GM21423 (cell line): Measurements from ENCODE around the gene UBAC1.
"Not testable (repeated sequence)": the region's sequence is repeated elsewhere in the genome, so short reads cannot be mapped to it uniquely, and the experiment has no call there.

Experiments used
- ATAC-seq: cut with Tn5 transposase; IDR thresholded peaks from one replicate; pipeline ENCODE4 v1.9.1; 2021; ENCODE audit warnings: mild to moderate bottlenecking, moderate library complexity; ENCODE audit not compliant: unreplicated experiment

The UBAC1 gene

DNA sequence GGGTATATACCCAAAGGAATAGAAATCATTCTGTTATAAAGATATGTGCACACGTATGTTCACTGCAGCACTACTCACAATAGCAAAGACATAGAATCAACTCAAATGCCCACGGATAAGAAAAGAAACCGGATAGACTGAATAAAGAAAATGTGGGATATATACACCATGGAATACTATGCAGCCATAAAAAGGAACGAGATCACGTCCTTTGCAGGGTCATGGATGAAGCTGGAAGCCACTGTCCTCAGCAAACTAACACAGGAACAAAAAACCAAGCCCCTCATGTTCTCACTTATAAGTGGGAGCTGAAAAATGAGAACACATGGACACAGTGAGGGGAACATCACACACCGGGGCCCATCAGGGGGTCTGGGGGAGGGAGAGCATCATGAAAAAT, 17.6 kb downstream of the UBAC1 start:
- ATAC-seq, result not testable (repeated sequence)

DNA sequence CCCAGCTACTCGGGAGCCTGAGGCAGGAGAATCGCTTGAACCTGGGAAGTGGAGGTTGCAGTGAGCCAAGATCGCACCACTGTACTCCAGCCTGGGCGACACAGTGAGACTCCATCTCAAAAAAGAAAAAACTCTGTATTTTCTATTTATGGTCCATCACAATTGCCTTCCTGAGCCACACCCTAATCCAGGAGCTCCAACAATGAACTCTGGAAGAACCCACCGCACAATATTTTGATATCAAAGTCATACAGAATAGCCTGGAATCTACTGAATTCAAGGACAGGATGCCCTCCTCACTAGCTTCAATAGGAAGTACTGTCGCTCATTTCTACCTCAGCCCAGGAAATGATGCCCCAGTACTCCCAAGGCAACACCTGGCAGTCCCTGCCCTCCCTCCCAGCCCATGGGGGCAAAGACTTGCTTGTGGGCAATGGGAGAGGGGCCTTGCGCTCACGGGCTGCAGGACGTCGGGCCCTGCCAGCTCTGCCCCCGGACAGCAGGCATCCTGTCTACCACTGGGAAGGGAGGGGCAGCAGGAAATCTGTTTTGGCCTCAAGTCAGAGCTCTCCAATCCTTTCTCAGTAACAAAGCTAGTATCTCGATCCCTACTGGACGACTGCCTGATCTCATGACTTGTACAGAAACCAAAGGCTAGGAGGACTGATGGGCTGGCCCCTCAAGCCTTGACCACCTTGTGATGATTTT, 19.7 kb downstream of the UBAC1 start:
- no peak for ATAC-seq

DNA sequence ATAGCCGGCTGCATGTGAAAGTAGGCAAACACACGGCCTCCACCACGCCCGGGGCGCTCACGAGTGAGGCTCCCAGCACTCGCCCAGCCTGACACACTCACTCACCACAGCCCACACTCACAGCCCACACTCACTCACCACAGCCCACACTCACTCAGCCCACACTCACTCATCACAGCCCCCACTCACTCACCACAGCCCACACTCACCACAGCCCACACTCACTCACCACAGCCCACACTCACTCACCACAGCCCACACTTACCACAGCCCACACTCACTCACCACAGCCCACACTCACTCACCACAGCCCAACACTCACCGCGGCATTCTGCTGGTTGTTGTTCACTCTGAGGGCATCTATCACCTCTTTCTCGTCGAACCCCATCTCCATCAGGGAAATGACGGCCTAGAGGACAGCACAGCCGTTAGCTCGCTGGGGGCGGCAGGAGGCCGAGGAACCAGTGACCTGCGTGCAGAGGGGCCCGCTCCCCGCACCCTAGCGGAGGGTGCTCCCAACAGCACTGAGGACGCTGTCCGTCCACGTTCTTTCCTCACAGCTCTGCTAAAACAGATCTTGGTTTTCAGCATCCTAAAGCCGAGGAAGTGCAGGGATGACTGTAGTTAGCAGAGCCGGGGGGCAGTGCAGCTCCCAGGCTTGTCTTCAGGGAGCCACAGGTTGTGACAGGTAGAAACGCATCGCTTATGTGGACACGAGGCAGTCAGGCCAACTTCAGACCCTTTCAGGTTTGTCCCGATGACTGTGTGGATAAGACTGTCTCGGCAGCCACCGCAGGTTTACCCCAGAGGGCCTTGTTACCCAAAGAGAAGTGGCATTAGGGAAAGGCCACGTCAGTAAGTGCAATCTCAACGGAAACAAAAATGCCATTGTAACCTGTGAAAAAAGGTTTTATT, 21.6 kb downstream of the UBAC1 start:
- ATAC-seq, result no peak

DNA sequence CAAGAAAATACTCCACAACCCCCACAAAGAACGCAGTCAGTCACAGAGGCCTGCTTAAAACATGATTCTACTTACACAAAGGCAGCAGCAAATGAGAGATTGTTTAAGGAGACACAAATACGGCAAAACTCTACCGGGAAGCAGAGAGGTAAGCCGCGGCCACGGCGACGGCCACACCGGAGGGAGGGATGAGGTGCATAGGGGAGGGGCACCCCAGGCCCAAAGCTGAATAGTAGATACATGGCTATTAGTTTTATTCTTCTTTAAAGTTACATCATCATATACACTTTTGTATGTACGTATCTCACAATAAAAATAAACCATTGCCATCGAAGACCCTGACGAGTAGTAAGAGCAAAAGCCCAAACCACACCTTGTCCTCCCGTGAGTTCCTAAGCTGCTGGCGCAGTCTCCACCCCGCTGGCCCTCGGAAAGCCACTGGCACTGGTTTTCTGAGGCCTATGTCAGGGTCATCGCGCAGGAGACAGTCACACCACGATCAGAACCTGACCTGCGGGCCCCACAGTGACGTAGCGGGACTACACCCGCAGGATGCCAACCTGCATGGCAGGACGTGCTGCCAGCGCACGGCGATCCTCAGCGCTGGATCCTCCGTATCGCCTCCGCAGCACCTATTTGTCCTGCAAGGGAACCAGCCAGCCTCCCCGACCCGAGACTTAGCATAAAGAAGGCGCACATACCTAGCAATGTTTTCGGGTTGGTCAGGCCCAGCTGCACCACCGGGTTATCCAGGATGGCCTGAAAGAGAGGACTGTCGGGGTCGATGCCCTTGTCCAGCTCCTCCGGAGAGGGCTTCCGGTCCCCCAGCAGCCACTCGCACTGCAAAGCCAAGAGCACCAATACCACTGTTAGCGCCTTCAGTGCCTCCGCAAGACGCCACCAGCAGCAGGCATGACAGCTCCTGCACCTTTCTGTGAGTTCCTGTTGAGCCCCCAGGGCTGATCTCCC, 23.4 kb downstream of the UBAC1 start:
- no peak for ATAC-seq

DNA sequence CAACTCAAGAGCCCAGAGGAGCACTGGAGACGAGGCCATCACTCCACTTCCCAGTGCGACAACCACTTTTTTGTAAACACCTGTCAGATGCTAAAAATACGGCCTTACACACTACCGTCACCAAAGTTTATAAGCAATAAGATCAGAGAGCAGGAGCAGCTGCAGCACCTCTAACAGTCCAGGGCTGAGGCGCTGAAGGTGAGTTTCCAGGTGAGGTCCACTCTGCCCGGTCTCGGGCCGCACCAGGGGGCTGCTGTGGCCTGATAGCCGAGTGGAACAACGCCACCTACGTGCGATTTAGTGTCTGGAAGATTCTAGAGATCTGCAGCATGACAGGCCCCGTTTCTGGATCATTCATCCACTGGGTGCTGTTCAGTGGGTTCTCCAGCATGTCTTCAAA, 28.1 kb downstream of the UBAC1 start:
- no peak for ATAC-seq

DNA sequence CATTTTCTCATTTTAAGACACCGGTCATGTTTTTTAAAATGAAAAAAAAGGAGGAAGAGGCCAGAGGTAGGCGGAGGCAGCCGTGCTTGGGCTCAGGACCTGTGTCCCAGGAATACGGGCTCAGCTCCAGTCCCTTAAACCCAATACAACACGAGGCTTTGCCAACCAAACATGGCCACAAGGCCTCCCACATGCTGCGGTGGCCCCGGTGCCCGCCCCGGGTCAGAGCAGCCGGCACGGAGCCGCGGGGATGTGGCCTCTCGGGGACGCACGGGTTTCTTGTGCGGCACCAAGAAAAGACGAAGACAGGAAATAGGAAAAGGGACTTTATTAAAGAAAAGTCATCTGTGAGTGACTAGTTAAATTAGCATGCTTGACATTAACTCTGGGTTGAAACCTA, 28.5 kb downstream of the UBAC1 start:
- ATAC-seq, result no peak

DNA sequence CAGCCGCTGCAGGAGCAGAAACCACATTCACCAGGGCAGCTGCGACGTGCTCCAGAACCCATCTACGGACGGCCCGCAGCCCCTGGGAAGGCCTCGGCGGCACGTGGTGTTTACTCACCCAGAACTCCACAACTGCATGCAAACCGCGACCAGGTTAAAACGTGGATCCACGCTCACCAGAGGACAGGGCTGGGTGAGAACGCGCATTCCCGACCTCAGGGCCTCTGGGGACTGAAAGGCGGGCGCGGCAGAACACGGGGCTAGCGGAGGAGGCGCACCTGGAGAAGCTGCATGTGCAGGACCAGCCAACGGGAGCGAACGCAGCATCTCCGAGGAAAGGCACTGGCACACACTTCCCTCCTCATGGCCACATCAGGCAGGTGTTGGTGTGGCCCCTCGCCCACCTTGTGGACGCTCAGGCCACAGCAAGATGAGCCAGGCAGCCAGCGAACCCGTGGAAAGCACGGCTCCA, 29.8 kb downstream of the UBAC1 start:
- ATAC-seq, result no peak

DNA sequence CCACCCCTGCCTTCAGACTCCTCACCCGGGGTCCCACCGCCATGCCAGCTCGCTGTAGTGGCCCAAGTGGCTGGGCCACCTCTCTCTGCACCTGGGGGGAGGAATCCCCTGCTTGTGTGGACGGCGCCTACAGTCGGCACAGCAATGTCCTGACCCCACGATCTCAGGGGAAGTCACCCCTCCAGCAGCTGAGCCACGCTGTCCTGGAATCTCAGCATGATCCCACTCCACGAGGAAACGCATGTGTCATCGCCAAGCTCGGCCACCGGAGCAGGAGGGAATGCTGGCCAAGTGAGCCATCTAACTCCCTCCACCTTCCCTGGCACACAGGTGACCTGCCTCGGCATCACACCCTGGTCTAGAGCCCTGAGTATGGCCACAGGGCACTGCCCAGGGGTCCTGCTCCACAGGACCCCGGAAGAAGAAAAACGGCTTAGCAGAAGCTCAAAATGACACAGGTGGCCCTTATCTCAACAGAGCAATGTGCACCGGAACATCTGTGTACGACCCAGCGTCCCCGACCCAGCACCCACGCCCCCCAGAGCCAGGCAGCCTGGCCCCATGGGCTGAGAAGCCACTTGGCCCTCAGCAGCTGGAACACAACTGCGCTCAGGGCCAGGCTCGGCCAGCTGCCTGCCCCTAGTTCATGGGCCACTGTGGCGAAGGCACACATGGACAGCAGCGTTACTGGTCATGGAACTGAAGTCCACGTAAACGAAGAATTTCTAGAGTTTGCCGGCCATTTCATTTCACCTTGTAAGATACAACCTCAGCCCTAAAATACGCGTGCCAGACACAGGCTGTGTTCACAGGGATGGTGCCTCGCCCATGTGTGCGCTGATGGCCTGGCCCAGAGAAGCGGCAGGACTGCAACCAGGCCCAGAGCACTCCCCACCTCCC, 30.5 kb downstream of the UBAC1 start:
- ATAC-seq, result no peak

DNA sequence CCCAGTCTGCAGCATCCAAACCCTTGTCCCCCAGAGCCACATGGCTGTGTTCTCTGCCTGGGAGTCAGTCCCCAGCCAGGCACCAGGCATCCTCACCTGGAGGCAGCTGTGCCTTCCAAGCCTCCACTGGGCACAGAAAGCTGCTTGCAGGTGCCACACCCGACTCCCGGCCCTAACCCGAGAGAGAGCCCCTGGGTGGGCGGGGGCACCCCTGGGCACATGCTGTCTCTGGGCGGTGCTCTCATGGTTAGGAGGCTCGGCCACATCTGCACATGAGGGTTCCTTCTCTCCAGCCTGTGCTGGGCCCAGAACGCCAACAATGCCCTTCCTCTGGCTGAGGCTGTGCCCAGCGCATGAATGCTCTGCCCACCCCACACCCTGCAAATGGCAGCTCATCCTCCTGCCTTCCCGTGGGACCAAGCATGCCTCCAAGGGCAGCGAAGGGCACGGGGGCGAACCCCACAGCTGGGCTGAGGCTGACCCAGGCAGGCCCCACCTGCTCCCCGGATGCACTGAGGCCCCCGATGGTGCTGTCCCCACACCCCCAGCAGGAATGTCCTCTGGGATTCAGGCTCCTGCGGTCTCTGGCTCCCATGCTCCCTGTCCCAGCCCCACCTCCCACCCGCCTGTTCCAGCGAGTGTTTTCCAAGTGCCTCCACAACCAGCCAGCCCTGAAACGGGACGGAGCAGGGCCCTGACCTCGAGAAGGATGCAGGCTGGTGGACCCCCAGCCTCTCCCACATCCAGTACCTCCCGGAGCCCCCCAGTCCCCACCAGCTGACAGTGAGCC, 31.3 kb downstream of the UBAC1 start:
- no peak for ATAC-seq

DNA sequence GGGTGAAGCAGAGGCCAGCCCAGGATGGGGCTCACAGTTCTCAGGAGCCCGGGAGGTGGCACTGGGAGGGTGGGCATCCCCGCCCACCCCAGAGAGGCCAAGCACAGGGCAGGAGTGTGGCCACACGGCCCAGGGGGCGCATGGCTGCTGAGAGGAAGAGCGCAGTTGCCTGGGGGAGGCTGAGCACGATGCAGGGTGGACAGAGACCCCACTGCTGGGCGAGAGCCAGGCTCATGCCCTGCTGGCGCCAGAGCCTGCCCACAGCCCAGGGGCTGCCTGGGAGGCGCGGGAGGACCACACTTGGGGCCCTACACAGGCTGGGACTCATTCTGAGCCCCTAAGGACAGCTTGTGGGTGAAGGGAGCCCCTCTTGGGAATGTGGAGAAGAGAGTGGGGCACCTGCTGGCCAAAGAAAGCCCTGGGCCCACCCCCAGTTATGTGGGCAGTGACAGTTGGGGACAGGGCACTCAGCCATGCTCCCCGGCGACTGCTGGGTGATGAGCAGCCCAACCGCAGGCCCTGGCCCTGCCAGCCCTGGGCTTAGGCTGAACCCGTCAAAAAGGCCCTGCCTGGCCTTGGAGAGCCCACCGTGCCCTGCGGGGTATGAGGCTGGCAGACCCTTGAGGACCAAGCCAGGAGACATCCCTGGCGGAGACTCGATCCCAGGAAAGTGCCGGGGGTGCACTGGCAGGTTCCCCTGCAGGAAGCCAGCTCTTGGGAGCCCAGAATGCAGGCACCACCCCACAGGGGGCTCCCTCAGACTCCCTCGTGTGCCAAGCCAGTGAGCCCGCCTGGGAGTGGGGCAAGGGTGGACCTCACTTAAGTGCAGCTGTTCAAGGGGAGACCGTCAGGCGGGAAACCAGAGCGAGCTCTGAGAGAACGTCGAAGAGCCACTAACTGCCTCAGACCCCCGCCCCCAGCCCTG, 32.2 kb downstream of the UBAC1 start:
- no peak for ATAC-seq

DNA sequence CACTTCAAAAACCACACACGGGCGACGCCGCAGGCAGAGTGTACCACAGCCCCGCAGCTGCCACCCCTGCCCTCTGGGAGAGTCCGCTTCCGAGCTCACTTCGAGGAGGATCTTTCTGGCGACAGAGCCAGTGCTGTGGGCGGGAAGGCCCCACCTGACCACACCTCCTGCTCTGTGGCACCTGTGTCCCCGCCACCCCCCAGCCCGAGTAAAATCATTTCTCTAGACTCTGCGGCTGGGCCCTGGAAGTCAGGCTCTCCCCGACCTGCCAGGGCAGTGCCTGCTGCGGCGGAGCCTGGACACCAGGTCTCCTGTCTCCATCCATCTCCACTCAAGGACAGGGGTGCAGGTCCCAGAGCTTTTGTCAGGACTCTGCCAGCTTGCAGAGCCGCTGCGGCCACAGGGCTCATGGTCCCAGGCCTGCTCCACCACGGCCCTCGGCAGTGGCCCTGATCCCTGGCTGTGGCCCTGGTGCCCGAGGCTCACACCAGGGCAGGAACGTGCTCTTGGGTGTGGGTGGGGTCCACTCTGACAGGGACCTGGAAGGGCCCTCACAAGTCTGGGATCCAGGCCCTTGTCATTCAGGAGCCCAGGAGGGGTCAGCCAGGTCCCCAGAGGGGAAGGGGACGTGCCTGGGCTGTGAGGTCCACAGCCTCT, 33.0 kb downstream of the UBAC1 start:
- no peak for ATAC-seq

DNA sequence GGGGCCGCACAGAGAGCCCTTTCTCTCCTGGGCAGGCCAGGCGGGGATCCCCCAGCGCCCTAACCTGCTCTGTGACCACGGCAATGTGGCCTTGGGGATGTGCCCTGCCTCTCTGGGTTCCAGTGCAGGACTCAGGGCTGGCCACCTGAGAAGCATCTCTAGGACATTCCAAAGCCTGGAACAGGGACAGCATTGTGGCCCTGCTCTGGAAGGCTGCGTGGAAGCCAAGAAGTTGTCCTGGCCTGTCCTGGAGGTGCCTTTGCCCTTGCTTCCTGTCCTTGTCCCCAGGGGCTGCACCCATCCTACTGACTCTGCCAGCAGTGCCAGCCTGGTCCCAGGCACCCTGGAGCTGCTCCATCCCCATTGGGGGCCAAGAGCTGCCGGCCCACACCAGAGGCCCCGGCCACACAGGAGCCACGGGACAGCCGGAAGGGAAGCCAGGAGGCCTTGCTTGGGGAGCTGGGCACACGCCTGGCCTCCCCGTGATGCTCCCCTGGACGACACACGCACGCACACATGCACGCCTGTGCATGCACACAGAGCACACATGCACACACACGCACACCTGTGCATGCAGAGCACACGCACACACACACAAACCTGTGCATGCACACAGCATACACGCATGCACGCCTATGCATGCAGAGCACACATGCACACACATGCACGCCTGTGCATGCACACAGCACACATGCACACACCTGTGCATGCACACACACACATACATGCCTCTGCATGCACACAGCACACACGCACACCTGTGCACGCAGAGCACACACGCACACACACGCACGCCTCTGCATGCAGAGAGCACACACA, 33.8 kb downstream of the UBAC1 start:
- no peak for ATAC-seq

DNA sequence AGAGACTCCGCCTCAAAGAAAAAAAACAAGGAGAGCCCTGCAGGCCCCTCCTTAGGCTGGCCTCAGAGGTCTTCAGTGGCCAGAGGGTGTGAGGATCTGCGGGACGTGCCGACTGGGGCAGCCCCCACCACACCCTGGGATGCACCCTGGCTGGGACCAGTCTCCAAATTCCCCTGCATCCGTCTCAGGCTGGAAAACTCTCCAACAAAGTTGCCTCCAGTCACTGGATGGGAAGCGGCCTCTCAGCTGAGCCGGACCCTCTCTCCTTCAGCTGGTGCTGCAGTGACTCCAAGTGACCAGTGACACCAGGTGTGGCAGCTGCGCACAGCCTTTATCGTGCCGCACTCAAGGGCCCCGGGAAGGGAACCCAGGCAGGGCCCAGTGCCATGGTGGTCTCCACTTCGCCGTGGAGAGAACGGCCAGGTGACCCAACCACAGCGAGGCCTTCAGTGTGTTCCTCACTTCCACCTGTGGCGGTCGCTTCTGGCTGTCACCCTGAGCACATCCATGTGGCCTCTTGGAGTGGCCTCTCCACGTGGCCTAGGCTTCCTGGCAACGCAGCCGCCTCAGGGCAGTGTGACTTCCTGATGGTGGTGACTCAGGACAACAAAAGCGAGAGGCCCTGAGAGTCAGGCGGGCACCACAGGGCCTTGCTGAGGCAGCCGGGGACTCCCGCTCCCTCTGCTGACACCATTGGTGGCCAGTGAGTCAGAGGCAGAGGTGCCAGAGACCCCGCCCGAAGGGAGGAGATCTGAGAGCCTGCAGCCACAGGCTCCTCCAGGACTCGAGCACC, 34.6 kb downstream of the UBAC1 start:
- ATAC-seq, result no peak

DNA sequence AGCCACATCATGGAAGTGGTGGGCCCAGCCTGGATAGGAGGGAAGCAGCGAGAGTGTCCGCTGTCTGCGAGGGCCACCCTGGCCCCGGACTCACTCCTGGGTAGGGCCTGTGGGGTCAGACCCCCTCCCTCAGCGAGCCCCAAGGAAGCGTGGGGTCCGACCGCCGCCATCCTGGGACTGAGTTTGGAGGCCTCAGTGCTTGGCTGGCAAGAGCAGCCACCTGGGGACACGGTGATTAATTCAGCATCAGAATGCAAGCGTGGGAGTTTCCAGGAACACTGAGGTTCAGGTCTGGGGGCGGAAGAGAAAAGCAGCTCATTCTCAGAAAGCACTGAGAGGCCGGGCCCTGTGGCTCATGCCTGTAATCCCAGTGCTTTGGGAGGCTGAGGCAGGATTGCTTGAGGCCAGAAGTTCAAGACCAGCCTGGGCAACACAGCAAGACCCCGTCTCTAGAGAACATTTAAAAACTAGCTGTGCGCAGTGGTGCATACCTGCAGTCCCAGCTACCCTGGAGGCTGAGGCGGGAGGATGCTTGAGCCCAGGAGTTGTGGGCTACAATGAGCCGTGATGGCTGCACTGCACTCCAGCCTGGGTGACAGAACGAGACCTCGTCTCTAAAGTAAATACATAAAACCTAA, 35.6 kb downstream of the UBAC1 start:
- ATAC-seq, result no peak

DNA sequence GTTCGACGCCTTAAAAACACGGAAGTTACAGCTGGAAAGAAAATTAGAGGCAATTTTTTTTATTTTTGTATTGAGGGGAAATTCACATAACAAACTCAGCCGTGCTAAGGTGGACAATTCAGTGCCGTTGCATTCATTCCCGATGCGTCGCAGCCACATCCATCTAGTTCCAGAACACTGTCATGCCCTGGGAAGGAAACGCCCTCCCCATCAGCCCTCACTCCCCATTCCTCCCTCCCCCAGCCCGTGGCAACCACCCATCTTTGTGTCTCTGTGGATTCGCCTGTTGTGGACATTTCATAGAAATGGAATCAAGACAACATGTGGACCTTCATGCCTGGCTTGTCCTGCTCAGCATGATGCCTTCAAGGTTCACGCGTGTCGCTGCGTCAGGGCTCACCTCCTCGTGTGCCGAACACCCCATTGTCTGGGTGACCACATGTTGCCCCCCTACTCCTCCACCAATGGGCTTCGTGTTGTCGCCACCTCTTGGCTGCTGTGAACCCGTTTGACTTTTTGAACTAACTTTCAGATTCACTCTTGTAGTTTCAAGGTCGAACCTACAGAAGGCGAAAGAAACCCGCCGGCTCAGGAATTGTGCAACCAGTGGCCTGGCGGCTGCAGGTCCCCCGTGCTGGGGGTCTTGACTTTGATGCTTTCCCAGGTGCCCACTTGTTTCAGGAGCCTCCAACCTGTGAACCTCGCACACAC, 36.4 kb downstream of the UBAC1 start:
- ATAC-seq, result no peak
